Measurements from ENCODE around the gene GNAT1. TPM values are rescaled to one million over a fixed set of nuclear protein-coding genes. Genes with fewer than 3 reads are reported as not detected.

Gene GNAT1
- total RNA-seq, 1 donor from 2014 or later, result 4.7 TPM

DNA sequence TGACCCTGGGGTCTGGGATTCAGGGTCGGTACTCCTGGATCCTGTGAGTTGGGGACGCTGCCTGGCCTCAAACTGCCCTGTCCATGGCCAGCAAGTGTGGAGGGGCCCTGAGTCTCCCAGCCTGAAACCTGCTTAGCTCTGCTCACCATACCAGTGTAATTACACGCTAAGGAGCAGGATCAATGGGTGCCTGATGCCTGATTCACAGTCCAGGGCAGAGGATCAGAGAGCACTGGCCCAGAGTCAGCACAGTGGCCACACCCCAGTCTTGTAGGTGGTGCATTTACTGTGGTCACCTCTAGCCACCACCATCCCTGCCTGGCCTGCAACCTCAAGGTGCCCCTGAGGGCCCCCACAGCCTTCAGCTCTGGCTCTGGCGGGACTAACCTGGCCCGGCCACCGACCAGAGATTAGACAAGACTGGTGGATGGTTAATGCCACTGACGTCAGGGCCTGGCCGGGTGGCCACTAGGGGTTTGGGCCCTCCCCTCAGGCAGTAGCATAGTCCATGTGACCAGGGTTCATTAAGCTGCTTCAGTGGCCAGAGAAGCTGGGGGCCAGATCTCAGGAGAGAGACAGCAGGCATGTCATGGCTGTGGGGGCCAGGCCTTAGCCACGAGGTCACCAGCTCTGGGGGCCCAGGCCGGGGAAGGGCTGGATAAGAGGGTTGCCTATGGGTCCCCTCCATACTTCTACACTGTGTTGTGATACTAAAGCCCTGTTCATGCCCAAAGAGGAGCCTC is 10.3 kb downstream of the GNAT1 start:
- H3K4me3 ChIP-seq, result no peak overlapping the region
- no peaks in the 10 kb centered on the region for H3K9me3 ChIP-seq
- no peaks in the 10 kb centered on the region for H3K27me3 ChIP-seq
- intact Hi-C loops (cut with DNase I), result no loop called here
- DNase-seq (ENCODE audit: low spot score in 2 of 2), result no peak
- H3K27ac ChIP-seq, result no peak overlapping the region
- TF ChIP-seq CTCF (IDR thresholded peaks at IDR 0.05), result no peak
- peaks cover 12 to 15% of the 10 kb centered on the region in 2 donors for H3K4me1 ChIP-seq
- H3K36me3 ChIP-seq, result no peaks in the 10 kb centered on the region

DNA sequence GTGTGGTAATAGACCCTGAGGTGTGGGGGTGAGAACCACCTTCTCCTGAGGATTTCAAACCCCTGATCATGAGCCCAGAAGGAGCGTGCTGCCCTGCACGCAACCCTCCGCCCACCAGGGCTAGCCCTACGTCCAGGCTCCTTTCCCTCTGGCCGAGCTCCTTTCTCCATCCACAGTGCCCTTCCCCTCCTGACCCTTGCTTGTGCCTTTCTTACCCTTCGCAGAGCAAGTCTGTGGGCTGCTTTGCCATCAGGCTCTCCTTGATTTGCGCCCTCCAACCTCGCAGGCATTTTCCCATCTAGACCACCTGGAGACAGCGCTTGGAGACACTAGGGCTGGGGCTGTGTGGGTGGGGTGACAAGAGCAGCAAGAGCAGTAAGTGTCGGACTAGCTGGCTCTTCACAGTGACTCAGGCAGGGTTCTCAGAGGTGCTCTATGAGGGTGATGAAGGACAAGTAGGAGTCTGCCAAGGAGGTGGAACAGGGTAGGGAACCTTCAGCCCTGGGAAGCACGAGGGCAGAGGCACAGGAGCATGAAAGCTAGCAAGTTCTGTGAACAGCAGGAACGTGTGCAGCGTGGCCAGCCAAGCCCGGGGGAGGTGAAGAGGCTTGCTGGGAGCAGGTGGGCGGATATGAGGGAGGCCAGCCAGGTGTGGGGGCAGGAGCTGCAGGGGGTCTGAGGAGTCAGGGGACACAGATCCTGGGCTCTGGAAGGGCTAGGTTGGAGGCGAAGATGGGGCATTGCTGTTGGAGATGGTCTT is 11.1 kb downstream of the GNAT1 start:
- no peak overlapping the region for H3K4me3 ChIP-seq
- no peaks in the 10 kb centered on the region for H3K36me3 ChIP-seq
- intact Hi-C loops (cut with DNase I), result no loop called here
- TF ChIP-seq CTCF (IDR thresholded peaks at IDR 0.05), result no peak
- no peak for DNase-seq (ENCODE audit: low spot score in 2 of 2)
- H3K27ac ChIP-seq, result no peak overlapping the region
- H3K27me3 ChIP-seq, result no peaks in the 10 kb centered on the region
- H3K4me1 ChIP-seq, result peaks cover 12 to 15% of the 10 kb centered on the region in 2 donors
- no peaks in the 10 kb centered on the region for H3K9me3 ChIP-seq

GRCh38 chr3:50203113-50203808 is 11.9 kb downstream of the GNAT1 start:
- Histone ChIP-seq H3K27ac (no peak overlapping the region), H3K36me3 (no peaks in the 10 kb centered on the region), H3K27me3 (no peaks in the 10 kb centered on the region), H3K4me1 (peaks cover 12 to 15% of the 10 kb centered on the region in 2 donors), H3K9me3 (no peaks in the 10 kb centered on the region), H3K4me3 (no peak overlapping the region)
- TF ChIP-seq CTCF (IDR thresholded peaks at IDR 0.05), result no peak
- DNase-seq (ENCODE audit: low spot score in 2 of 2), result no peak
- intact Hi-C loops (cut with DNase I), result no loop called here

DNA sequence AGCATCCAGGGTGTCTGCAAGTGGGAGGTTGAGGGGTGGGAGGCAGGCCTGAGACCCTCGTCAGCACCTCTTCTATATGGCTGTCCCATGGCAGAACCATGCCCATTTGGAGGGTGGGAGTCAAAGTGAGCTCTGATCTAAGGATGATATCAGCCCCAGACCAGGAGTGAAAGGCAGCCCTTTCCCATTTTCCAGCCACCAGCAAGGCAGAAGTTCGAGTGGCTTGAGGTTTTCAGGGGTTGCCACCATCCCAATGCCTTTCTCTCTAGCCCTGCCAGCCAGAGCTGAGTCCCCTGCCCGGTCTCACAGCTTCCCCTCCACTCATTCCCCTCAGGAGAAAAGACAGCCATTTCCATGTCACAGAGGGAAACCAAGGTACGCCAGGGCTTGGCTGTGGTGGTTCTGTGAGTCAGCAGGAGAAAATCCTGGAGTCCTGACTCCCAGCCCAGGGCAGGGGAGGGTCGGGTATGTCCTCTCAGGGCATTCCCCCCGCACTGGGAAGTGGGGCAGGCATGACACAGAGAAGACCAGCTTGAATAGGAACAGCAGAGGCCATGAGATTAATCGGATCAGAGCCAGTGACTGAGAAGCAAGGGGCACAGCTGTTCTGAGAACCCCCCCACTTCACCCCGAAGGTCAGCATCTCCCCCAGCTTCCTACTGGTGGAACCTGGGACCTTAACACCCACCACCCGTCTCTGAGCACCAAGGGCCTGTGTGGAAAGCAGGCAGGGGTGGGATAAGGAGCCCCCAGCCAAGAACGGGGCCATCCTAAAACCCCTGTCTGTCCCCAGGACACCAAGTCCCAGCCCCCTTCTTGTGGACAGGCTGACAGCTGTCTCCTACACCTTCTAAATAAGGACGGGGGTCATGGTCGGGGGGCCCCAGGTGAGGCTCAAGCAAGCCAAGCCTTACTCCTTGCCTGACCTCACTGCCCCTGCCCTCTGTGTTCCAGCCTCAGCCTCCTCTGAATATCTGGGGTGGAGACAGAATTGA is 12.7 kb downstream of the GNAT1 start:
- no peak for DNase-seq (ENCODE audit: low spot score in 2 of 2)
- Histone ChIP-seq H3K4me1 (peaks cover 12 to 15% of the 10 kb centered on the region in 2 donors), H3K9me3 (no peaks in the 10 kb centered on the region), H3K36me3 (no peaks in the 10 kb centered on the region), H3K27me3 (no peaks in the 10 kb centered on the region), H3K27ac (no peak overlapping the region), H3K4me3 (no peak overlapping the region)
- intact Hi-C loops (cut with DNase I), result no loop called here
- no peak for TF ChIP-seq CTCF (IDR thresholded peaks at IDR 0.05)

All from ascending aorta (tissue), 2 donors.